Measurements from ENCODE around the gene TERB1. TPM values are rescaled to one million over a fixed set of nuclear protein-coding genes. Genes with fewer than 3 reads are reported as not detected.
A peak's percentile ranks its signal among the peaks of the same experiment; 100 is the strongest.

Gene TERB1
- total and polyA plus RNA-seq, 2 experiments from 2014 or later: 0.07 TPM; not detected in 1

DNA sequence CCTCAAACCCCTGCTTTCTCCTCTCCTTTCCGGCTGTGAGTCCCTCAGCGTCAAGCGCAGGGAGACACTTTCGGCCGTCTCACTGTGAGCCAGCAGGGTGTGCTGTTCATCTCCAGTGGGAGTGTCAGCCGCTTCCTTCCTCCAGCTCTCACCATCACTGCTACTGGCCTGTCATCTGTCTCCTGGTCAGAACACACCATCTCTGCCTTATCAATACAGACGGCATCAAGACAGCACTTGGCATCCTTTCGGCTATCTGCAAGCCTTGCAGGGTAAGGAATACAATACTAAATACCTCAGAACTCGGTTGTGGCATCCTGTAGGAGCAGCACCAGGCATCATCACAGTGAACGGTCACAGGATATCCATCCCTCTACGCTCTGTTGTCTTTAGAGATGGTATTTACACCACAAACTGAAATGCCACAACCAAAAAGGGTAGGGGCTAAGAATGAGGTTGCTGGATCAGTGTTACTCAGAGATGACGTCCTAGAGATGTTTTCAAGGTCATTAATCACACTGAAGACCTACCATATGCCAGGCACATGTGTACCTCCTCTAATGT, 84.2 kb downstream of the TERB1 start:
- no peaks in the 10 kb centered on the region for H3K36me3 ChIP-seq (replicated peaks; ENCODE audit: insufficient read depth, low read depth)
- no peaks in the 10 kb centered on the region for H3K9me3 ChIP-seq (ENCODE audit: low read depth)
- H3K9me2 ChIP-seq (replicated peaks; ENCODE audit: insufficient read depth): no peaks in the 10 kb centered on the region
- H4K20me1 ChIP-seq (ENCODE audit: insufficient read depth, poor library complexity, severe bottlenecking): no peaks in the 10 kb centered on the region
- no peak overlapping the region for H3K4me2 ChIP-seq
- no peak overlapping the region for H2AFZ ChIP-seq
- peaks cover 16% of the 10 kb centered on the region for H3K4me1 ChIP-seq (ENCODE audit: insufficient read depth)
- TF ChIP-seq EZH2 (IDR thresholded peaks at IDR 0.05; ENCODE audit: borderline replicate concordance): no peak
- TF ChIP-seq, protein P1, sequence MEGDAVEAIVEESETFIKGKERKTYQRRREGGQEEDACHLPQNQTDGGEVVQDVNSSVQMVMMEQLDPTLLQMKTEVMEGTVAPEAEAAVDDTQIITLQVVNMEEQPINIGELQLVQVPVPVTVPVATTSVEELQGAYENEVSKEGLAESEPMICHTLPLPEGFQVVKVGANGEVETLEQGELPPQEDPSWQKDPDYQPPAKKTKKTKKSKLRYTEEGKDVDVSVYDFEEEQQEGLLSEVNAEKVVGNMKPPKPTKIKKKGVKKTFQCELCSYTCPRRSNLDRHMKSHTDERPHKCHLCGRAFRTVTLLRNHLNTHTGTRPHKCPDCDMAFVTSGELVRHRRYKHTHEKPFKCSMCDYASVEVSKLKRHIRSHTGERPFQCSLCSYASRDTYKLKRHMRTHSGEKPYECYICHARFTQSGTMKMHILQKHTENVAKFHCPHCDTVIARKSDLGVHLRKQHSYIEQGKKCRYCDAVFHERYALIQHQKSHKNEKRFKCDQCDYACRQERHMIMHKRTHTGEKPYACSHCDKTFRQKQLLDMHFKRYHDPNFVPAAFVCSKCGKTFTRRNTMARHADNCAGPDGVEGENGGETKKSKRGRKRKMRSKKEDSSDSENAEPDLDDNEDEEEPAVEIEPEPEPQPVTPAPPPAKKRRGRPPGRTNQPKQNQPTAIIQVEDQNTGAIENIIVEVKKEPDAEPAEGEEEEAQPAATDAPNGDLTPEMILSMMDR (IDR thresholded peaks at IDR 0.05; ENCODE audit: poor library complexity): peak; percentile 51
- TF ChIP-seq EZH2phosphoT487 (IDR thresholded peaks at IDR 0.05; ENCODE audit: low read depth, severe bottlenecking, unreplicated experiment): no peak
- no peaks in the 10 kb centered on the region for H3K27me3 ChIP-seq
- no peaks in the 10 kb centered on the region for H3K79me2 ChIP-seq
- H3K27ac ChIP-seq: no peak overlapping the region
- WGBS (ENCODE audit: low lambda C conversion rate, missing lambda C conversion rate): 68% methylated on average over 12 of the region's 12 CpGs
- H3K4me3 ChIP-seq: no peak overlapping the region
- peak; percentile 54 for DNase-seq (ENCODE audit: low spot score)

DNA sequence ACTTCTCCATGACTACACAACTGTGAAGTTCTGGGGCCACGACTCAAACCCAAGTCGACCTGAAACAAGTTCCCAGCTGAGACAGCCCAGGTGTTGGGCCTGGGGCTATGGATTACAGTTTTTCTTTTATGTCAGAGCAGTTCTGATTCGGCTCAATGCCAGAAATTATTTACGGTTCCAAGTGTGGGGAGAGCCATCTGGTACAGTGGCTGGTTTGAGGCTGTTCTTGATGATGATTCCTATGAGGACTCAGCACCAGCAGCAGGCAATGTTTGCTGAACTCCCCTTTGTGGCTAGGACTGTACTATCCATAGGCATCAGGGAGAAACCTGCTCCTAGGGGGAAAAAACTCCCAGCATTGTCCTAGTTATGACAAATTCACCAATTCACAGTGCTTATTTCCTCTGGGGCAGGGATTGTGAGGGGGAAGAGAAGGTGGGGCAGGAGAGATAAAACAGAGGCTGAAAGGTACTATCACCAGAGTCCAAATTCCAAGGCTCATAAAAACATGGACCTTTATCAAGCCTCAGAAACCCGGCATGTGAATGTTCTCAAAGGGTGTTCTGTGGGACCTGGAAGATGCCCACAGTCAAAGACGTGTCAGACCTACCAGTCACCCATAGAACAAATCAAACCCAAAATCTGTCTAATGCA, 86.6 kb downstream of the TERB1 start:
- peak overlapping the region; percentile 69 for H3K27ac ChIP-seq
- no peaks in the 10 kb centered on the region for H3K36me3 ChIP-seq (replicated peaks; ENCODE audit: insufficient read depth, low read depth)

DNA sequence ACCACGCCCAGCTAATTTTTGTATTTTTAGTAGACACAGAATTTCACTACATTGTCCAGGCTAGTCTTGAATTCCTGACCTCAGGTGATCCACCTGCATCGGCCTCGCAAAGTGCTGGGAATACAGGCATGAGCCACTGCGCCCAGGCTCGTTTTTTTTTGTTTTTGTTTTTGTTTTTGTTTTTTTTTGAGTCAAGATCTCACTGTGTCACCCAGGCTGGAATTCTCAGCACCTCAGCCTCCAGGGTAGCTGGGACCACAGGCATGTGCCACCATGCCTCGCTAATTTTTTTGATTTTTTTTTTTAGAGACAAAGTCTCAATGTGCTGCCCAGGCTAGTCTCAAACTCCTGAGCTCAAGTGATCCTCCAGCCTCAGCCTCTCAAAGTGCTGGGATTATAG, 87.3 kb downstream of the TERB1 start:
- Histone ChIP-seq H3K36me3 (replicated peaks; ENCODE audit: insufficient read depth, low read depth) (no peaks in the 10 kb centered on the region), H3K4me2 (no peak overlapping the region), H2AFZ (no peak overlapping the region), H3K9me3 (ENCODE audit: low read depth) (no peaks in the 10 kb centered on the region), H3K27me3 (no peaks in the 10 kb centered on the region), H3K4me3 (no peak overlapping the region), H3K79me2 (no peaks in the 10 kb centered on the region), H3K4me1 (ENCODE audit: insufficient read depth) (peaks cover 16% of the 10 kb centered on the region), H4K20me1 (ENCODE audit: insufficient read depth, poor library complexity, severe bottlenecking) (no peaks in the 10 kb centered on the region), H3K9me2 (replicated peaks; ENCODE audit: insufficient read depth) (no peaks in the 10 kb centered on the region), H3K27ac (peak overlapping the region; percentile 69)
- 93% methylated on average over 6 of the region's 6 CpGs for WGBS (ENCODE audit: low lambda C conversion rate, missing lambda C conversion rate)
- TF ChIP-seq EZH2 (IDR thresholded peaks at IDR 0.05; ENCODE audit: borderline replicate concordance) (no peak), EZH2phosphoT487 (IDR thresholded peaks at IDR 0.05; ENCODE audit: low read depth, severe bottlenecking, unreplicated experiment) (no peak)
- TF ChIP-seq, protein P1 (IDR thresholded peaks at IDR 0.05; ENCODE audit: poor library complexity): no peak
- no peak for DNase-seq (ENCODE audit: low spot score)

More for the DNA sequence above, 86.6 kb downstream of the TERB1 start:
- WGBS (ENCODE audit: low lambda C conversion rate, missing lambda C conversion rate): 35% methylated on average over 6 of the region's 6 CpGs
- TF ChIP-seq, protein P1 (IDR thresholded peaks at IDR 0.05; ENCODE audit: poor library complexity): no peak
- no peak for TF ChIP-seq EZH2 (IDR thresholded peaks at IDR 0.05; ENCODE audit: borderline replicate concordance)
- no peak for TF ChIP-seq EZH2phosphoT487 (IDR thresholded peaks at IDR 0.05; ENCODE audit: low read depth, severe bottlenecking, unreplicated experiment)
- DNase-seq (ENCODE audit: low spot score): peak; percentile 64
- H3K9me2 ChIP-seq (replicated peaks; ENCODE audit: insufficient read depth): no peaks in the 10 kb centered on the region
- no peaks in the 10 kb centered on the region for H3K79me2 ChIP-seq
- no peak overlapping the region for H2AFZ ChIP-seq
- no peak overlapping the region for H3K4me3 ChIP-seq
- peaks cover 16% of the 10 kb centered on the region for H3K4me1 ChIP-seq (ENCODE audit: insufficient read depth)
- H3K27me3 ChIP-seq: no peaks in the 10 kb centered on the region
- H4K20me1 ChIP-seq (ENCODE audit: insufficient read depth, poor library complexity, severe bottlenecking): no peaks in the 10 kb centered on the region
- no peak overlapping the region for H3K4me2 ChIP-seq
- H3K9me3 ChIP-seq (ENCODE audit: low read depth): no peaks in the 10 kb centered on the region

All from hepatocyte (in vitro differentiated cells).